NK-92 (cell line): ENCODE results near the gene NRG3.

Source experiments
- DNase-seq: peaks from one replicate; lab custom pipeline; 2025; ENCODE audit not compliant: unreplicated experiment; lab: John Stamatoyannopoulos, UW

Gene NRG3

GRCh38 chr10:82377608-82378007 lies 502.6 kb downstream of the NRG3 start:
- no peak for DNase-seq

- DNase-seq = no peak
Observed at GRCh38 chr10:82378146-82378545, 503.2 kb downstream of the NRG3 start.

DNA sequence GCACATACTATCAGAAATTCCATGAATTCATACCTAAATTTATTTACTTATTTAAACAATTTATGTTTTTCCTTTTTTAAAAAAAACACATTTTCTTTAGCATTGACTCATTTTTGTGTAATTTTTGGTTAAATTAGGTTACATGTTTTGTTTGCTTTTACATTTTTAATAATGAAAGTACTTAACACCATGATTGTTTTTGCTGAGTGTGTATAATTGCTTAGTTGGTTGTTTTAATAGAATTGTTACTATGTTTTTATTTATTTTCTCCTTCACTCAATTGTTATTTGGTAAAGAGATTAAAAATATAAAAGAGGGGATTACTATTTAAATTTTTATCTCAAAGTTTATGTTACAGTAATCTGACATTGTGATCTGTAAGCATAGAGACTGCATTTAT lies 508.4 kb downstream of the NRG3 start:
- DNase-seq = no peak

- no peak for DNase-seq
Observed at GRCh38 chr10:82390866-82391658, 516.1 kb downstream of the NRG3 start.

- no peak for DNase-seq
Observed at GRCh38 chr10:82391971-82392370, 517.0 kb downstream of the NRG3 start.

GRCh38 chr10:82392533-82392932 lies 517.5 kb downstream of the NRG3 start:
- no peak for DNase-seq

DNA sequence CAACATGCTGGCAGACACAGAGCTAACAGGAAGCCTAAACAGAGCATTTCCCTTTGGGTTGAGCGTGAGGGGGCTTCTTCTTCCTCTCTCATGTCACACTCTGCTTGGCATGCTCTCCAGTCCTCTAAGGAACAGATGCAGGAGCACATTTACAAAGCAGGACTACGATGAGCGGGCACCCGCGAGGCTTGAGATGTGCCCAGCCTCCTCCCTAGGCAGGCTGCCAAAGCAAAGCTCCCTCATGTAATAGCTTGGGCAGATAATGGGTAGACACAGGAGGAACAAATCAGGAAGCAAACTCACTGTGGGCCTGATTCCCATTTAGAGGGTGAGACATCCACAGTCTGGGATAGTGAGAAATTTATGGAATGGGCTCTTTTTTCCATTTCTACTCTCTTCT lies 519.1 kb downstream of the NRG3 start:
- DNase-seq = no peak

DNA sequence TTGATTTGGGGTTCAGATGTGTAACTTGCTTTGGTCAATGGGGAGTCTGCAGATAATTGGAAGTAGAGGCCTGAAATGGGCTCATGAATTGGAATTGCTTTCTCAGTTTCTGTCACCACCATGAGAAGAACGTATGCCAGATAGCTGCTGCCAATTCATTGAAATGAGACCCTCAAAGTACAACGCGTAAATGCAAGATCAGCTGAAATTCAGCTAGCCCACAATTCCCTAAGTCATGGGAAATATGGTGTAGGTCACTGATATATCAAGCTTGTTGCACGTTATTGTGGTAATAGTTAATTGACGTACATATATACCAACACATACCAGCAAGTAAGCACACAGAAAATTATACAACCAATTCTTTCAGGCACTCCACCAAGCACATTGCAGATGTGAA lies 520.0 kb downstream of the NRG3 start:
- no peak for DNase-seq

- DNase-seq = no peak
Observed at GRCh38 chr10:82396886-82397285, 521.9 kb downstream of the NRG3 start.

GRCh38 chr10:82397854-82398253 lies 522.9 kb downstream of the NRG3 start:
- DNase-seq = no peak

- DNase-seq = no peak
Observed at GRCh38 chr10:82399850-82400249, 524.9 kb downstream of the NRG3 start.

GRCh38 chr10:82400841-82401240 lies 525.8 kb downstream of the NRG3 start:
- DNase-seq = no peak

GRCh38 chr10:82402906-82403401 lies 528.0 kb downstream of the NRG3 start:
- DNase-seq = no peak

DNA sequence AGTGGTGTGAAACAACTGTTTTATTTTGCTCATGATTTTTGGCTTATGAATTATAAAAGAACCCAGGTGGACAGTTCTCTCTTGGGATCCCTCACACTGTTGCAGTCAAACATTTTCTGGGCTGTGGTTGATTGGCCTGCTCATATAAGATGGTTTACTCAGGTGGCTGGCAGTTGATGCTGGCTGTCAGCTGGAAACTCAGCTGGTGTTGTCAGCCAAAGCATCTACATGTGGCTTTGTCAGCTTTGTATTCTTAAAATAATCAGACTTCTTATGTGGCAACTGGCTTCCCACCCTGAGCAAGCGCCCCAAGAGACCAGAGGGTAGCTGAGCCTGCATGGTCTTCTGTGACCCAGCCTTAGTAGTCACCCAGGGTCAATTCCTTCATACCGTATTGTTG lies 534.7 kb downstream of the NRG3 start:
- DNase-seq = no peak

DNA sequence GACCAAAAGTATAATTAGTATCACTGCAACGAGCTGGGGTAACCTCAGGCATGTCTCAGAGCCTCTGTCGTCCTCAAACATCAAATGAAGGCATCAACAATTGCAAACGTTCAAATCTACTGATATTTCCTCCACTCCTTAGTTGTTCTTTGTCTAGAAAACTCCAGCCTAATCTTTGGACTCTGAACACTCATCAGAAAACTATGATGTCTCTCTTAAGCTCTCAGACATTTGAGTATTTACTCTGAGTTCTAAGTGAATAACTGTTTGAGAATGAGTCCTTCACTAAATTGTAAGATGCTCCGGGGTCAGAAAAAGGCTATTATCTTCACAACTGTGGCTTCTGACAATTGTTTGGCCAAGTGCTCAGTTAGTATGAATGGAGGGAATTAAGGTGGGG lies 536.4 kb downstream of the NRG3 start:
- no peak for DNase-seq

GRCh38 chr10:82420001-82420400 lies 545.0 kb downstream of the NRG3 start:
- DNase-seq = no peak

GRCh38 chr10:82429302-82429701 lies 554.3 kb downstream of the NRG3 start:
- DNase-seq = no peak

DNA sequence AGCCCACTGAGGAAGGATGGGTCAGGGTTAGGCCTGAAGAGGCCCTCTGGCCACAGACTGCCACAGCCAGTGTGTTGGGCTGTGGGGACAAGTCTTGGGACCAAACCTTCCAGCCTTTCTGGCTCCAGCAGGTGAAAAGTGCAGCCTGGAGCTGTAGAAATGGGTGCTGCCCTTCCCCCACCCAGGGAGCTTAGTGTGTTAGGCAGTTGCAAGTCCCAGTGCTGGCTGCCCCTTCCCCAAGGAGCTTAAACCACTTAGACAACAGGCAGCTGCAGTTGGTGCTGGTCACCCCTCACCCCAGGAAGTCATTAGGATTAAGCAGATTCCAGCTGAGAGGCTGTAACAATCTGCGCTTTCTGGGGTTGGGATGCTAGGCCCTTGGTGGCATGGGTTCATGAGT lies 563.3 kb downstream of the NRG3 start:
- DNase-seq = no peak

GRCh38 chr10:82440775-82441174 lies 565.8 kb downstream of the NRG3 start:
- no peak for DNase-seq

GRCh38 chr10:82452046-82452445 lies 577.1 kb downstream of the NRG3 start:
- no peak for DNase-seq

GRCh38 chr10:82452676-82453075 lies 577.7 kb downstream of the NRG3 start:
- no peak for DNase-seq

DNA sequence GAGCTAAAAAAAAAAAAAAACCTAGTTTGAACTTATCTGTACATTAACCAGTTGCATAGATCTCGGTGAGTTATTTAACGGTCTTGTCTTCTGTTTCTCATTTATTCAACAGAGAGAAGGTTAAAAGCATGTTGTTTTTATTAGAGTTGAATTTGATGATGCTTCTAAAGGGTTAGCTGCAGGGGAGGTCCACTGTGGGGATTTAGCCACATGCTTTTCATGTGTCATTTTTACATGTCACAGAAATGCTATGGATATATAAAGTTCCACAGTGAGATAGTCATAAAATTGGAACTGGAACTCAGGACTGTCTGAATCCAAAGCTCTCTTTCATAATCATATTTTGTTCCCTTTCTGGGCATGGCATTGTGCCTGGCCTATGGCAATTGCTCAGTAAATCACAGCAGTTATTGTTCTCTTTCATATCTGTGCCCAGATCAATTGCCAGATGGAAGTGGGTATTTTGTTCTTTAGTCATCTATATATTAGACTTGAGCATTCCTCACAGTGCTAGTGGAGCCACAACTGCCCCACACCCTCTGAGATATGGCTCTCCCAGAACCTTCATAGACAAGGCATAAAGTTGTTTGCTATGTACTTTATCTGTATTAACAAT lies 578.8 kb downstream of the NRG3 start:
- no peak for DNase-seq
